Measurements from ENCODE around the gene GALNT17.
"Not testable (repeated sequence)": the region's sequence is repeated elsewhere in the genome, so short reads cannot be mapped to it uniquely, and the experiment has no call there.

The GALNT17 gene

GRCh38 chr7:71580027-71580426, 448.1 kb downstream of the GALNT17 start:
- DNase-seq, result no peak

GRCh38 chr7:71584256-71584655, 452.3 kb downstream of the GALNT17 start:
- no peak for DNase-seq

- DNase-seq, result no peak
Observed at GRCh38 chr7:71591876-71592275, 459.9 kb downstream of the GALNT17 start.

DNA sequence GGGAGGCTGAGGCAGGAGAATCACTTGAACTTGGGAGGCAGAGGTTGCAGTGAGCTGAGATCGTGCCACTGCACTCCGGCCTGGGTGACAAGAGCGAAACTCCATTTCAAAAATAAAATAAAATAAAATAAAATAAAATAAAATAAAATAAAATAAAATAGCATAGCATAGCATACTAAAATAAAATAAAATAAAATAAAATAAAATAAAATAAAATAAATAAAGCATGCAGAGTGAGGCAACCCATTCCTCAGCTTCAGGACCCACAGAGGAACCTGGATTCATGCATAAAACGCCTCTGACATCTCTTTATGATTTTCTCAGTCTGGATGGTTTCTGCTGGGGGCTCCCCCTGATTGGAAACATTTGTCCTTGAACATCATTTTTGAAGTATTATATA, 460.4 kb downstream of the GALNT17 start:
- DNase-seq, result not testable (repeated sequence)

GRCh38 chr7:71594736-71595135, 462.8 kb downstream of the GALNT17 start:
- DNase-seq, result no peak

GRCh38 chr7:71595176-71595575, 463.2 kb downstream of the GALNT17 start:
- DNase-seq, result no peak

DNA sequence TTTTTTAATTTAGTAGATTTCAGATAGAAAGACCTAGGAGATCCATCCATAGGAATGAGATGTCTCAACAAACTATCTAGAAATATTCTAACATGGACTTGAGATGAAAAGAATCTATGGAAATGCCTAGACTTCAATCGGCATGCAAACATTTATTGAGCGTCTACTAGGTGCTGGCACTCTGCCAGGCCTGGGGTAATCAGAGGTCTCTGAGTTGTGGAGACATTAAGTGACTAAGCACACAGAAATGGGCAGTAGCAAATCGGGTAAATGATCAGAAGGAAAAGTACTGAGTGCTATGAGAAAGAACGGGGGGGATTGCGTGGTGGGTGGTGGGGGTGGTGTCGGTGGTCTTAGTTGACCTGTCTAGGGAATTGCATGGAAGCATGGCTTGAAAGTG, 466.6 kb downstream of the GALNT17 start:
- DNase-seq, result no peak

- DNase-seq, result no peak
Observed at GRCh38 chr7:71601851-71602250, 469.9 kb downstream of the GALNT17 start.

GRCh38 chr7:71604818-71605414, 473.0 kb downstream of the GALNT17 start:
- DNase-seq, result no peak

GRCh38 chr7:71611986-71612385, 480.0 kb downstream of the GALNT17 start:
- no peak for DNase-seq

DNA sequence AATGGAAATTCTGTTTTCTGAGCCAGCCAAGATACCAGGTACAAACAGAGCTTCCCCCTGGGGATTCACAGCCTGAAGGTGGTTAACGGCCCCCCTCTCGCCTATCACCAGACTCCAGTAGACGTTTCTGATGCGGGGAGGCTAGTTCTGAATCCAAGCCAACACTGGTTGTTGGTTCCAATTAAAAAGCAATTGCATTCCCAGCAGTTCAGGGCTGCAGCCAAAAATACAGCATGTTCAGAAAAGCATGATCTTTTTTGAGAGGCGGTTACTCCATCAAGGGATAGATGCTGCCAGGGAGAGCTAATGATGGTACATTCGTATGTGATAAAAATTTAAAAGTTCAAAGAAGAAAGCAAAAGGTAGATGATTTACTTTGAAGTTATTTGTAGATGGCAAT, 481.0 kb downstream of the GALNT17 start:
- DNase-seq, result no peak

- no peak for DNase-seq
Observed at GRCh38 chr7:71613313-71613712, 481.4 kb downstream of the GALNT17 start.

DNA sequence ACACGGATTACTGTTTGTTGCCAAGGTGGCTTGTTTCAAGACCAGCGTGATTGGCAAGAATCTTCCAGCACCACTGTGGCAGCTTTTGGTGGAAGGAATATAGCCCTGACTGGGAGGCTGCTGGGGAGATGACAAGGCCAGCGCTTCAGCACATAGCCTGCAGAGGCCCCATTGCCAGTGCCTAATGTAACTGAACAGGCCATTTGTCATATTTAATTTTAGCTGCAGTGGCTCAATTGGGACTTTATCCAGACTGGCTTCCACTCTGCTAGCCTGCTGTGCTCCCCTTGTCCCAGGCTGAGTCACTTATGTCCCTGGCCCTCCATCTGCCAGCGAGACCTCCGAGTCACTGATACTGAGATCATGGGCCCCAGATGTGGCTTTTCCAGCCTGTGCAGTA, 483.1 kb downstream of the GALNT17 start:
- no peak for DNase-seq

DNA sequence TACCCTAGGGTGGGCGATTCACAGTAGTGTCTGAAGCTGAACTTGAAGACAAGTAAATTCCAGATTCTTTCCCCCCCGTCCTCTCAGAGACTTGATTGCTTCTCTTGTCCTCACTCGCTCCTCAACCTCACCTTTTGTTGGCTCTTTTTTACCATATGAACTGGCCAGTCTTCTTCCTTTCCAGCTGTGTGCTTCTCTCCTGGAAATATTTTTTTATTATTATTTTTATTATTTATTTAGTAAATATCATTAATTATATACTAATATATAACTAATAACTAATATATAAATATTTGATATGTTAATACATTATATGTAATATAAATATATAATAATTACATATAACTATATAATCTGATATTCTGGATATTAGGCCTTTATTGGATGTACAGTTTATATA, 484.3 kb downstream of the GALNT17 start:
- no peak for DNase-seq

DNA sequence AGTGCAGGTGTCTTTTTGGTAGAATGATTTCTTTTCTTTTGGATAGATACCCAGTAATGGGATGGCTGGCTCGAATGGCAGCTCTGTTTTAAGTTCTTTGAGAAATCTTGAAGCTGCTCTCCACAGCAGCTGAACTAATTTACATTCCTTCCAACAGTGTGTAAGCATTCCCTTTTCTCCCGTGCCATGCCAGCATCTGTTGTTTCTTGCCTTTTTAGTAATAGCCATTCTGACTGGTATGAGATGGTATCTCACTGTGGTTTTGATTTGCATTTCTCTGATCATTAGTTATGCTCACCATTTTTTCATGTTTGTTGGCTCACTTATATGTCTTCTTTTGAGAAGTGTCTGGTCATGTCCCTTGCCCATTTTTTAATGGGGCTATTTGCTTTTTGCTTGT, 486.3 kb downstream of the GALNT17 start:
- no peak for DNase-seq

DNA sequence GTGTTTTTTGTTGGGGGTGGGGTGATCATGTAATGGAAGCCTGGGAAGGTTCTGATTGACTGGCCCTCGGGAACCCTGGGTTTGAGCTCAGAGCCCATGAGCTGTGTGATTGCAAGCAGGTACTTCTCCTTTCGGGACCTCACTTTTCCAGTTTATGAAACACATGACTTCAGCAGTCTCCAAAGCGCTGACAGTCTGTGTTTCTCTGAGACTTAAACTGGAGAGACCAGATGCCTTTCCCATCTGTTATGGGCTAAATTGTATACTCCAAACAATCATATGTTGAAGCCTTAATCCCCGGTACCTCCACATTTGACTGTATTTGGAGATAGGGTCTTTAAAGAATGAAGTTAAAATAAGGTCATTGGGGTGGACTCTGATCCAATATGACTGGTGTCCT, 493.6 kb downstream of the GALNT17 start:
- DNase-seq, result no peak

- DNase-seq, result no peak
Observed at GRCh38 chr7:71626206-71626605, 494.3 kb downstream of the GALNT17 start.

GRCh38 chr7:71627651-71628050, 495.7 kb downstream of the GALNT17 start:
- DNase-seq, result no peak

DNA sequence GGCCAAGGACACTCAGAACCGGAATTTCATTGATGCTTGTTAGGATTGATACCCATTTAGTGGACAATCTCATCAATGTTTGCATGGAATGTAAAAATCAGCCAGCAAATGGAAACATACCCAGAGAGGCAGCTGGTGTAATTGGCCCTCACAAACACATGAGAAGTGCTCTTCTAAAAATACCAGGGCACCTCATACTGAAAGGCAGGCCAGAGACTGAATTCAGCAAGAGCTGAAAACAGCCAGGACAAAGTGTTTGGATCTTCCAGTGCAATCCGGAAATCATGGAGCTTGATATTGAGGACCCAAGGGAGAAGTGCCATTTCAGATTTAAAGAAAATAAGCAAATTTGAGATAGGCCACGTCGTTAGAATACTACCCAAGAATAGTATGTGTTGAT, 498.6 kb downstream of the GALNT17 start:
- no peak for DNase-seq

GRCh38 chr7:71633551-71634008, 501.6 kb downstream of the GALNT17 start:
- DNase-seq, result no peak

GRCh38 chr7:71635849-71636248, 503.9 kb downstream of the GALNT17 start:
- DNase-seq, result not testable (repeated sequence)

- DNase-seq, result no peak
Observed at GRCh38 chr7:71636329-71636728, 504.4 kb downstream of the GALNT17 start.

DNA sequence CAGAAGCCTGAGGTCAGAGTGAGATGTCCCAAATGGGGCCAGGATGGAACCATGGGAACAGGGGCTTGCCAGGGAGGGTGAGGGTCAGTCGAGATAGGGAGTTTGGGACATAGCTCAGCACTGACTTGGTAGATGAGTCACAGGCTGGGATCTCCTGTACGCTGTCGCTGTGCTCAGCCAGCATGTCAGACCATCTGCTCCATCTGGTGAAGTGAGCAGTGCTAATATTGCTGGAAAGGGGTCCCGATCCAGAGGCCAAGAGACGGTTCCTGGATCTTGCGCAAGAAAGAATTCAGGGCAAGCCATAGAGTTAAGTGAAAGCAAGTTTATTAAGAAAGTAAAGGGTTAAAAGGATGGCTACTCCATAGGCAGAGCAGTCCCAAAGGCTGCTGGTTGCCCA, 505.6 kb downstream of the GALNT17 start:
- no peak for DNase-seq

GRCh38 chr7:71638108-71638507, 506.2 kb downstream of the GALNT17 start:
- no peak for DNase-seq

- DNase-seq, result no peak
Observed at GRCh38 chr7:71639382-71640085, 507.6 kb downstream of the GALNT17 start.
